ENCODE results near the gene LRRC2.
"Not testable (repeated sequence)": the region's sequence is repeated elsewhere in the genome, so short reads cannot be mapped to it uniquely, and the experiment has no call there.

LRRC2 gene

DNA sequence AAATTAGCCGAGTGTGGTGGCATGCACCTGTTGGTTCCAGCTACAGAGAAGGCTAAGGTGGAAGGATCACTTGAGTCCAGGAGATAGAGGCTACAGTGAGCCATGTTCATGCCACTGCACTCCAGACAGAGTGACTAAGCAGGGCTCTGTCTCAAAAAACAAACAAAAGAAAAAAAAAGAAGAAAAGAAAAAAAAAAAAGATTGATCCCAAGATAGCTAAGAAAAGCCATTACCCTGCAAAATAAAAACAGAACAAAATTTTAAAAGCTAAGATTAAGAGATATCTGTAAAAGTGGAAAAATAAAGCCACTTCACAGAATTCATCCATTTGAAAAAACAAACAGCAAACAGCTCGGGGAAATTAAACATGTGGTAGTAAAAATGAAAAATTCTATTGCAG lies 23.8 kb downstream of the LRRC2 start:
- in situ Hi-C loops (cut with HindIII; ENCODE audit: low sequenced_read_pairs): no loop called here
- DNase-seq (ENCODE audit: low read depth): no peak
- TF ChIP-seq, protein P1, sequence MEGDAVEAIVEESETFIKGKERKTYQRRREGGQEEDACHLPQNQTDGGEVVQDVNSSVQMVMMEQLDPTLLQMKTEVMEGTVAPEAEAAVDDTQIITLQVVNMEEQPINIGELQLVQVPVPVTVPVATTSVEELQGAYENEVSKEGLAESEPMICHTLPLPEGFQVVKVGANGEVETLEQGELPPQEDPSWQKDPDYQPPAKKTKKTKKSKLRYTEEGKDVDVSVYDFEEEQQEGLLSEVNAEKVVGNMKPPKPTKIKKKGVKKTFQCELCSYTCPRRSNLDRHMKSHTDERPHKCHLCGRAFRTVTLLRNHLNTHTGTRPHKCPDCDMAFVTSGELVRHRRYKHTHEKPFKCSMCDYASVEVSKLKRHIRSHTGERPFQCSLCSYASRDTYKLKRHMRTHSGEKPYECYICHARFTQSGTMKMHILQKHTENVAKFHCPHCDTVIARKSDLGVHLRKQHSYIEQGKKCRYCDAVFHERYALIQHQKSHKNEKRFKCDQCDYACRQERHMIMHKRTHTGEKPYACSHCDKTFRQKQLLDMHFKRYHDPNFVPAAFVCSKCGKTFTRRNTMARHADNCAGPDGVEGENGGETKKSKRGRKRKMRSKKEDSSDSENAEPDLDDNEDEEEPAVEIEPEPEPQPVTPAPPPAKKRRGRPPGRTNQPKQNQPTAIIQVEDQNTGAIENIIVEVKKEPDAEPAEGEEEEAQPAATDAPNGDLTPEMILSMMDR (IDR thresholded peaks at IDR 0.05; ENCODE audit: low read depth, low read length, missing control alignments): no peak
- H3K4me3 ChIP-seq (ENCODE audit: low read depth, low read length): no peak overlapping the region

- in situ Hi-C loops (cut with HindIII; ENCODE audit: low sequenced_read_pairs): no loop called here
- no peak for DNase-seq (ENCODE audit: low read depth)
- no peak overlapping the region for H3K4me3 ChIP-seq (ENCODE audit: low read depth, low read length)
- TF ChIP-seq, protein P1 (IDR thresholded peaks at IDR 0.05; ENCODE audit: low read depth, low read length, missing control alignments): no peak
These were observed 24.3 kb downstream of the LRRC2 start for GRCh38 chr3:46541835-46542234.

DNA sequence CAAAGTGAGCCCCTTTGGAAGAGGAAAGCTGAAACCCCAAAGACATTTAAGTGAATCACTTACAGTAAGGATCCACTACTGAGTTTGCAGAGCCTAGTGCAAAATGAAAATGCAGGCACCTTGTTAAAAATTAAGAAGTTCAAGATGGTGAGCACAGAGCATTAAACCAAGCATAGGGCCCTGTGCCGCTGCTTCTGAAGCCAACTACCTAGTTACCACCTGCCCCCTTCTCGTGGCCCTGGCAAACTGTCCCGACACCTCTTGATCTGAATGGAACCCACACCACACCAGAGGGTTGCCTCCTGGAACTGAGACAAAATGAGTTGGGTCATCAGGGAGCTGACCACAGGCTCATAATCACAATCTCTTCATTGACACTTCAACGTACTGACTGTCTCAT lies 25.6 kb downstream of the LRRC2 start:
- no peak overlapping the region for H3K4me3 ChIP-seq (ENCODE audit: low read depth, low read length)
- TF ChIP-seq, protein P1 (IDR thresholded peaks at IDR 0.05; ENCODE audit: low read depth, low read length, missing control alignments): no peak
- in situ Hi-C loops (cut with HindIII; ENCODE audit: low sequenced_read_pairs): no loop called here
- DNase-seq (ENCODE audit: low read depth): no peak

GRCh38 chr3:46539443-46540005 lies 26.6 kb downstream of the LRRC2 start:
- H3K4me3 ChIP-seq (ENCODE audit: low read depth, low read length): no peak overlapping the region
- in situ Hi-C loops (cut with HindIII; ENCODE audit: low sequenced_read_pairs): no loop called here
- no peak for DNase-seq (ENCODE audit: low read depth)
- TF ChIP-seq, protein P1 (IDR thresholded peaks at IDR 0.05; ENCODE audit: low read depth, low read length, missing control alignments): no peak

- no peak overlapping the region for H3K4me3 ChIP-seq (ENCODE audit: low read depth, low read length)
- TF ChIP-seq, protein P1 (IDR thresholded peaks at IDR 0.05; ENCODE audit: low read depth, low read length, missing control alignments): no peak
- DNase-seq (ENCODE audit: low read depth): no peak
- in situ Hi-C loops (cut with HindIII; ENCODE audit: low sequenced_read_pairs): no loop called here
These were observed 27.2 kb downstream of the LRRC2 start for GRCh38 chr3:46538803-46539442.

- H3K4me3 ChIP-seq (ENCODE audit: low read depth, low read length): not testable (repeated sequence)
These were observed 27.7 kb downstream of the LRRC2 start for GRCh38 chr3:46538425-46538802.

GRCh38 chr3:46537779-46538178 lies 28.3 kb downstream of the LRRC2 start:
- no peak overlapping the region for H3K4me3 ChIP-seq (ENCODE audit: low read depth, low read length)
- TF ChIP-seq, protein P1 (IDR thresholded peaks at IDR 0.05; ENCODE audit: low read depth, low read length, missing control alignments): no peak
- no peak for DNase-seq (ENCODE audit: low read depth)
- in situ Hi-C loops (cut with HindIII; ENCODE audit: low sequenced_read_pairs): no loop called here

More at GRCh38 chr3:46538425-46538802, 27.7 kb downstream of the LRRC2 start:
- in situ Hi-C loops (cut with HindIII; ENCODE audit: low sequenced_read_pairs); DNase-seq (ENCODE audit: low read depth): not testable (repeated sequence)

All from astrocyte of the cerebellum (primary cell).